NCI-H128 (cell line): ENCODE data around the gene CTBP1.

Source experiments
- DNase-seq: peaks from one replicate; lab custom pipeline; 2025; ENCODE audit not compliant: unreplicated experiment; lab: John Stamatoyannopoulos, UW

The CTBP1 gene

DNA sequence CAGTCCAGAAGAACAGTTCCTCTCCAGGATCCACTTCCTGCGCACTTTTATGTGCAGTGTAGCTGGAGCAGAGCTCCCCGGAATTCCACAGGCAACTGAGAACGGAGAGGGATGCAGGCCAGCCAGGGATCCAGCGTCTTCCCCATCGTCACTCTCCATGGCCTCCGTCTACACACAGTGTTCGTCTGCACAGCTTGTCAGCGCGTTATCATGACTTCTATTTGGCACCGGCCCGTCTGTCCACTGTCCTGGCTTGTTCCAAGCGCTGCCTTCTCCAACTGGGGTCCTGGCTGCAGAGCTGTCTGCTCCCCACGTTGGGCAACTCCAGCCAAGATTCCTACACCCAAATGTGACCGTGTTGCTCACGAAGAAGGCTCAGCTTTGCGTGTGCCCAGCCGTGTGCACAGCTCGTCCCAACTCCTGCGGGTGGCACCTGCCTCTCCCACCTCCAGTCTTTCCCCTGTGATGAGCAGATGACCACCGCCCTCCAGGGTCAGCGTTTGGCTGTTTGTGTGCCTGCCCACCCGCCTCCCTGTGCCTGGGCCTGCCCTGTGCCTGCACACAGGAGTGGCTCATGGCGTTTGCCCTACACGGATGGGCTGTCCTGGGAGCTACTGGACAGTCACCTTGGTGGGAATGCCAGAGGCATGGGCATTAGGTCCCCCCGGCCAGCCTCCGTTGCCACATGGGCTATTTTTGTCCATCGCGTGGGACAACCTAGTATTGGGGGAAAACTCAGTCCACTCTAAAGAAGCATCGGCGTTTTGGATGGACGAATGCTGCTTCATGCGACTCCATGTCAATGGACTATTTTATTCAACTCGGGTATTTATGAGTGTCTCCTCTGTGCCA is 2.2 kb upstream of the CTBP1 start:
- no peak for DNase-seq

GRCh38 chr4:1250527-1250812 is 1.5 kb upstream of the CTBP1 start:
- no peak for DNase-seq

DNA sequence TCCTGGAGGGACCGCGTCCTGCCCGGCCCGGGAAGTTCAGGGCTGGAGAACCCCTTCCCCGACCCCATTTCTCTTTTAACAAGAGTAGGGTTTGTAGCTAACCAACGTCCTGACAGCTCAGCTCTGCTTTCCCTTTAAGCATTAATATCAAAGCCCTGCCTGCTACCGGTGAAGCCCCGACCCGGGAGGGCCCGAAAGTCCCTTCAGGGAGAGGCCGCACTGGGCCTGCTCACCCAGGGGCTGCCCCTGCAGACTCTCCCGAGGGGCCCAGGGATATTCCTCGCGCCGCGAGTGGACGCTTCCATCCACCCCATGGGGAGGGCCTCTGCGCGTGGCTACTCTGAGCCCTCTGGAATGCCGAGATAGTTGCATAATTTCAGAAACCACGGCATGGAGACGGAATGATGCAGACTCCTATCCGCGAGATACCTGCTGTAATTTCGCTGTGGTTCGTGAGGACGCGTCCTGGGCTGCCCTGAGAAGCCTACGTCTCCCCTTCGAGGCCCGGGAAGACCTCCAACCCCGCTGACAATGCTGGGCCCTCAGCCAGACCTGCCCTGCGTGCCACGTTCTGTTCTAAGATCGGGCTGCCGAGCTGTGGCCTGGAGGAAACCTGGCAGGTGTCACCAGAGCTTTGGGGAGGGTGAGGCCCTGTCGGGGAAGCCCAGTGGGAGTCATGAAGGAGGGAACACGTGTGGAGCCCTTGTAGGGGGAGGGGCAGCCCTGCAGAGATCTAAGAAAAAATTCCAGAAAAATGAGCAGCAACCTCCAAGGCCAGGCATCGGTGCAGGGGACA is 999 bp upstream of the CTBP1 start:
- DNase-seq, result no peak

GRCh38 chr4:1249148-1249730 is 309 bp upstream of the CTBP1 start:
- DNase-seq, result peak; percentile 29

GRCh38 chr4:1247864-1248244 is 1.1 kb downstream of the CTBP1 start:
- DNase-seq, result no peak

DNA sequence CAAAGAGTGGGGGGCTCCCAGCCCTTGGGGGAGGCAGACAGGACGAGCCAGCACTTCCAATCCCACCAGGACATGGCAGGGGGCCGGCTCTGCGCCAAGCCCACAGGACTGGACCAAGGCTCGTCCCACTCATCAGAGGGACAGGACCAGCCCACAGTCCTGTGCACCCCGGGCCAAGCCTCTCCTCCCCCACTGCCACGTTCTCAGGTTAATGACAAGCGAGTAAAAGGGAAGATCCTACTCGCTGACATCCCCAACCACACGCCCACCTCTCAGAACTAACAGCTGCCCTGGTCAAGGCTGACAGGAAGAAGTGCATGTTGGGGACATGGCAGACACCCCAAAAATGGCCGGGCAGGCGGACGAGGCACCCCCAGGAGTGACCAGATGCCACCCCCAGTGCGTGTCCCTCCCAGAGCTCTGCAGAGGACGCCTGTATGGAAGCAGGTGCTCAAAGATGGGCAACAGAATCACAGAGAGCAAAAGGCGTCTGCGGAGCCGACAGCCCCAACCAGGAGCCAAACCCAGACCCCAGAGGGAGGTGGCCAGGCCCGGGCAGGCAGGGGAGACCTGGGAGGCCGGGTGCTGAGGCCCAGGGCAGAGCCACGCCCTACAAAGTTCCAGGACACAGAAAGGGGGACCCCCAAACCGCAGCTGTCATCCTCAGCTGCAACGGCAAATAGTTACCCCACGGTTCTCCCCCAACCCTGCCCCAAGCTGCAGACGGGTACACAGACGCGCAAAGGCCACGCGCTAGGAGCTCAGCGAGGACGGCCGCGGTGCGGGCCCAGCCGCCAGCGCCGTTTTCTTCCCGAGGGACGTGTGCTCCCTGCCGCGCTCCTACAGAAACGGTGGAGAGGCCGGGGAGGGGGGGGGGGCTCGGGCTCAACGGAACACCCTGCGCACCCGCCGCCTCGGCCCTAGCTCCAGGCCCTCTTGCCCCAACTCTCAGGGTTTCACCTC is 1.7 kb downstream of the CTBP1 start:
- no peak for DNase-seq

DNA sequence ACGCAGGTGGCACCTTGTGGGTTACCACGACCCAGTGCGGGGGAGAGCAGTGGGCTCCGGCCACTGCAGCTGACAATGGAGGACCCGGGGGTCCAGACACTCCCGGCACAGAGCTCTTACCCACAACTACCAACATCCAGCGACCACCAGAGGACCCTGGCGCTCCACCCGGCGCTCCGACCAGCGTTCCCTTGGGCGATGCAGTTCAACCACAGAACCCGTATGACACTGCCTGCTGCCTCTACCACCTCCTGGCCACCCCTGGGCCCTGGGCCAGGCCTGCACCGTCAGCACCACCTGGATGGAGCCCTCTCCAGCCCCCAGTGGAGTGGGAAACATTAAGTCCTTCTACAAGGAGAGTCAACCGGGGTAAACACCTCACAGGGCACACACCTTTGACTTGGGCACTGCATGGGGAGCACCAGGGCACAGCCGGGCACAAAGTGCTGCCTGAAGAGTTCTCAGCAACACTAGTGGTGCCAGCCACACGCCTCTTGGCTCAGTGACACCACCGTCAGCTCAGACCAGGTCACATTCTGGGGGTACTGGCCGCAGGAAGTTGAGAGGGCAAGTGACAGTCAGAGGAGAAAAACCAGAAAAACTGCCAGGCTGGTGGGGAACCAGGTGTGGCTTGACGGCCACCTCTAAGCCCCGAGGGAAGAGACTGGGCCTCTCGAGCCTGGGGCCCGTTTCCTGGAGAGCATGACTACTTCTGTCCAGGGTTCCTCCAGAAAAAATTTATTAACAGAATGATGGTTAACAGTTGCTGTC is 2.6 kb downstream of the CTBP1 start:
- no peak for DNase-seq

DNA sequence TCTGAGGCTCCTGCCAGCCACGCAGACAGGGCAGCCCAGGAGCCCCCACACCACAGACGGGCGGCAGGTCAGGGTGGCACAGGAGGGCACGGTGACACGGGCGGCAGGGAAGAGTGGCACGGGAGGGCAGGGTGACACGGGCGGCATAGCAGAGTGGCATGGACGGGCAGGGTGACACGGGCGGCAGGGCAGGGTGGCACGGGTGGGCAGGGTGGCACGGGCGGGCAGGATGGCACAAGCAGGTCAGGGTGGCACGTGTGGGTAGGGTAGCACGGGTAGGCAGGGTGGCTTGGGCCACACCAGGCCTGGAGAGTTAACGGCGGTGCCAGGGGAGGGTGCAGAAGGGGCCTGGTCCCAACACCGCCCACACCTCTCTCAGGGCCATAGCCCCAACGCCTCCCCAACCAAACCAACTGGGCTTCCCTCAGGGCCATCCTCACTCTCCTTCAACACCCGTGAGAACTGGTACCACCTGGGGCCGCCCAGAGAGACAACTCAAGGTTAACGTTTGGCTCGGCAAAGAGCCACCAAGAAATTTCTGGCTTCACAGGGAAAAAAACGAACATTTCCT is 3.4 kb downstream of the CTBP1 start:
- no peak for DNase-seq

DNA sequence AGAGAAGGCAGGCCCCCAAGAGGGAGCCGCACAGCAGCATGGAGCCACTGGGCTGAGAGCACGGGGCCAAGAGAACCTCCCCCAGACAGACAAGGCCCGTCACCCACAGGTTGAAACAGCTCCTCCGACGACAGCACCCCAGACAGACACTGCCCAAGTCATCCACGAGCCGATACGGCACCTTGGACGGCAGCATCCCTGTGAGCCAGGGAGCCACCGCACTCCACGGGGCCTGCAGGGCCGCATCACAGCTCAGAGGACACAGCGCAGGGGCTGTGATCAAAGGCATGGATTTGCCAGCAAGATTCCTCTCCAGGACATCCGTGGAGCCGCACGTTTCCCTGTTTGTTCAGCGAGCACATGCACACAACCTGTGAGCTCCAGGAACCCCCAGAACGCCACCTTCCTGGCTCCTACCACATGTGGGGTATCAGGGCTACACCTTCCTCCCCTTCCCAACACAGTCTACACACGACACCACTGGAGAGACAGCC is 3.9 kb downstream of the CTBP1 start:
- DNase-seq, result no peak

DNA sequence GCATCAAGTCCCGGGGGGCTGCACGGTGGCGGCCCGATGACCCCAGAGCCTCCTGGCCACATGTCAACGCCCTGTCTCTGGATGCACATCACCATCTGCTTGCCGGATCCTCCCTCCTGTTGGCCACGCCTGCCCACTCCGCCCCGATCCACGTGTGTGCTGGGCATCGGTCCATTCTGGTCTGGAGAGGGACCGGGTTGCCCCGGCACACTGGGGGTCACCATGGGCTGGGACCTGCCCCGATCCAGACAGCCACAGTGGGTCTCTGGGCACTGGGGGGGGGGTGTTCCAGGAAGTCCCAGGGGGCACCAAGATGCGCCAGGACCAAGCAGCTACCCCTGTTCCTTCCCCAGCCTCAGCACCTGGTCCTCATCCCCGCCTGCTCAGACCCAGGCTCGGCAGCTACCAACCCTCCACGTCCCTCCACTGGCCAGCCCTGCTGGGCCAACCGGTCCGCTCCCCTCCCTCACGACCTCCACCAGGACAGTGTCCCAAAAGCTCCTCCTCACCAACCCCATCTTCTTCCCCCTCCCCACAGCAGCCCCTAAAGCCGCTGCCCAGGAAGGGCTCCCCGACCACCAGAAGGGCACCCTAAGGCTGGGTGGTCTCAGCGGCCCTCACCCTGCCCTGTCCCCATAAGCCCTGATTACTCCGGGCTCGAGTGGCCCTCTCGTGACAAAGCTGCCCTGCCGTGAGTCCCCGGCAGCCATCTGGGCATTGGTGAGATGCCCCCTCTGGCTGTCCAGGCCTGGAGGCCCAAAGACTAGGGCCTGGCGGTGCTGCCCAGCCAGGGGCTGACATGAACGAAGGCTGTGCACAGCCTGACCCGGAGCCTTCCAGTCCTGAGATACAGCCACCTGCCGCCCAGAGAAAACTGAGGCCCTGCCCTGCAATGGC is 4.6 kb downstream of the CTBP1 start:
- no peak for DNase-seq

GRCh38 chr4:1243451-1244080 is 5.4 kb downstream of the CTBP1 start:
- no peak for DNase-seq

DNA sequence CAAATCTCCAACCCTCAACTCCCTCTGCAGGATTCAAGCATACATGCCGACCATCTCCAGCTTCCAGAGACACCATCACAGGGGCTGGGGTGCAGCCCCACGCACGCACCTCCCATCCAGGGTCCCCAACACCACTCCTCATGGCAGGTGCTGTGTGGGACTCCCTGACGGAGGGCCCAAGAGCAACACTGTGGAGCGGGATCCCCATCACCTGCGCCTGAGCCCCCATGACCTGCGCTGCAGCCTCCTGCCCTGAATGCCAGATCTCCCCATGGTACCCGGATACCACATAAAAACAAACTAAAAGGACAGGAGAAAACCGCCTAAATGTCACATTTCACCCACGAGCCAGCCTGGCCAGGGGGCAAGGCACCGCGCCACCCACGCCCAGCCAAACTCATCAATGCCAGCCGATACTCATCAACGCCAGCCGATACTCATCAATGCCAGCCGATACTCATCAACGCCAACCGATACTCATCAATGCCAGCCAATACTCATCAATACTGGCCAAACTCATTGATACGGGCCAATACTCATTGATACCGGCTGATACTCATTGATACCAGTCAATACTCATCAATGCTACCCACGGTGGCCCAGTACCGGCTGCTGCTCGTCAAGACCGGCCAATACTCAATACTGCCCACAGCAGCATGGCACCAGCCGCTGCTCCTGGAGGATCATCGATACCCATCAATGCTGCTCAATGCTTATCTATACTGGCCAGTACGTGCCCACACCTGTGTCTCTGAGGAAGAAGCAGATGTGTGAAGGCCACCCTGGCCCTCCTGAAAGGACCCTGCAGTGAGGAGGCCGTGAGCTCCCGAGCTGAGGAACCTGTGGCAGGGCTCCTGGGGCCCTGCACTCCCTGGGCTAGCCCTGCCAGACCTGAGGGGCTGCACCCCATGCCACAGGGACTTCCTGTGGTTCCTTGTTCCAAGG is 6.2 kb downstream of the CTBP1 start:
- no peak for DNase-seq

- DNase-seq, result no peak
These were observed 6.9 kb downstream of the CTBP1 start for GRCh38 chr4:1241936-1242505.

- DNase-seq, result no peak
These were observed 7.4 kb downstream of the CTBP1 start for GRCh38 chr4:1241466-1241935.

- DNase-seq, result no peak
These were observed 8.0 kb downstream of the CTBP1 start for GRCh38 chr4:1240721-1241465.

GRCh38 chr4:1239950-1240307 is 9.0 kb downstream of the CTBP1 start:
- DNase-seq, result no peak
